ENCODE results near the gene CCS. TPM values are rescaled to one million over a fixed set of nuclear protein-coding genes. Genes with fewer than 3 reads are reported as not detected.

Gene CCS
- total RNA-seq, 1 donor from 2014 or later, result 79.8 TPM

DNA sequence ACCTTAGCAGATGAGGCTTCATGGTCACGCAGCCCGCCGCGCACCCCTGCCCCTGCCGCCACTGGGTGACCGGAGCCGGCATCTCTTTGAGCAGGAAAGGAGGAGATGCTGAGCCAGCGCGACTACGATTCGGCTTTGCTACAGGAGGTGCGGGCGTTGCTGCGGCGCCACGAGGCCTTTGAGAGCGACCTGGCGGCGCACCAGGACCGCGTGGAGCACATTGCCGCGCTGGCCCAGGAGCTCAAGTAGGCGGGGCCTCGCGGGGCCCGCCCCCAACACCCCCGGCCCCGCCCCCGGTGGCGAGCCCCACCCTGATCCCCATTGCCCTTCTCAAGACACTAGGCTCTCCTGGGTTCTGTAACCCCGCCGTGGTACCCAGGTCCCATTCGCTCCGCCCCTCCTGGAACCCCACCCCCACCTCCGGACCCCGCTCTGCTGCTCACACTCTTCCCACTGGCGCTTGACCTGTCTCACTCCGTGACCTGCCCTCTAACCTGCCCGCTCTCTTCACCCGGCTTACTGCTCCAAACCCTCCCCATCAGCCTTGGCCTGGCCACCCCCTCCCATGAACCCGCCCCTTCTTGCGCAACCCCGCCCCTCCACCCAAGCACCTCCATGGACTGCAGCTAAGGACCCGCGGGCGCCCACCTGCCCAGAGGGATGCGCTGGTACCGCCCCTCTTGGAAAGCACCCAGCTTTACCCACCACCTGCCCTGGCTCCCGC is 33.7 kb upstream of the CCS start:
- Mint-ChIP-seq H3K27ac (no peak overlapping the region), H3K4me1 (no peaks in the 10 kb centered on the region), H3K36me3 (no peaks in the 10 kb centered on the region), H3K9me3 (no peaks in the 10 kb centered on the region), H3K4me3 (no peak overlapping the region), H3K27me3 (ENCODE audit: low read depth) (peaks cover 1% of the 10 kb centered on the region)
- no peak for TF ChIP-seq CTCF (IDR thresholded peaks at IDR 0.05; ENCODE audit: unreplicated experiment)
- no peak for DNase-seq (ENCODE audit: low spot score in 2 of 2, unreplicated experiment in 2 of 2)

- H3K27ac Mint-ChIP-seq, result no peak overlapping the region
- peaks cover 1% of the 10 kb centered on the region for H3K27me3 Mint-ChIP-seq (ENCODE audit: low read depth)
- DNase-seq (ENCODE audit: low spot score in 2 of 2, unreplicated experiment in 2 of 2), result no peak
- H3K4me3 Mint-ChIP-seq, result no peak overlapping the region
- no peaks in the 10 kb centered on the region for H3K4me1 Mint-ChIP-seq
- H3K9me3 Mint-ChIP-seq, result no peaks in the 10 kb centered on the region
- no peak for TF ChIP-seq CTCF (IDR thresholded peaks at IDR 0.05; ENCODE audit: unreplicated experiment)
- no peaks in the 10 kb centered on the region for H3K36me3 Mint-ChIP-seq
Observed at GRCh38 chr11:66559866-66560676, 32.9 kb upstream of the CCS start.

- TF ChIP-seq CTCF (IDR thresholded peaks at IDR 0.05; ENCODE audit: unreplicated experiment), result no peak
- H3K4me1 Mint-ChIP-seq, result no peaks in the 10 kb centered on the region
- no peaks in the 10 kb centered on the region for H3K9me3 Mint-ChIP-seq
- peaks cover 1% of the 10 kb centered on the region for H3K27me3 Mint-ChIP-seq (ENCODE audit: low read depth)
- no peaks in the 10 kb centered on the region for H3K36me3 Mint-ChIP-seq
- no peak overlapping the region for H3K4me3 Mint-ChIP-seq
- DNase-seq (ENCODE audit: low spot score in 2 of 2, unreplicated experiment in 2 of 2), result no peak
- H3K27ac Mint-ChIP-seq, result no peak overlapping the region
Observed at GRCh38 chr11:66561178-66561974, 31.6 kb upstream of the CCS start.

- peaks cover 1% of the 10 kb centered on the region for H3K27me3 Mint-ChIP-seq (ENCODE audit: low read depth)
Observed at GRCh38 chr11:66561975-66562248, 31.1 kb upstream of the CCS start.

DNA sequence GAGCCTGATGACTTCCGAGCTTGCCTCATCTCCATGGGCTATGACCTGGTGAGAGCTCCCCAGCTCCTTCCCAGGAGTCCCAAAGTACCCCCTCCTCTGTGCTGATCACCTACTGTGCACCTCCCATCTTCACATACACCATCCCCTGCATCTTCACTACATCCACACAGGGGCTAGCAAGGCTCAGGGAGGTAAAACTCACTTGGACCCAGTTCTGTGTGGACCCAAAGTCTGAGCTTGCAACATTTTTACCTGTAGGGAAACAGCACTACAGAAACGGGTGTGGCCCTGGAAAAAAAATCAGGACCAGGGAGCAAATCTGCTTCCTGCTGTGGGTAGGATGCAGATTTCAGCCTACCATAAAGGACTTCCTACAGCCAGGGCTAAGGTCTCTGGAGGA is 30.7 kb upstream of the CCS start:
- no peaks in the 10 kb centered on the region for H3K9me3 Mint-ChIP-seq
- no peak overlapping the region for H3K4me3 Mint-ChIP-seq
- no peak overlapping the region for H3K27ac Mint-ChIP-seq
- no peaks in the 10 kb centered on the region for H3K4me1 Mint-ChIP-seq
- DNase-seq (ENCODE audit: low spot score in 2 of 2, unreplicated experiment in 2 of 2), result no peak
- TF ChIP-seq CTCF (IDR thresholded peaks at IDR 0.05; ENCODE audit: unreplicated experiment), result no peak
- H3K36me3 Mint-ChIP-seq, result no peaks in the 10 kb centered on the region
- peaks cover 1% of the 10 kb centered on the region for H3K27me3 Mint-ChIP-seq (ENCODE audit: low read depth)

More at GRCh38 chr11:66561975-66562248, 31.1 kb upstream of the CCS start:
- no peak overlapping the region for H3K4me3 Mint-ChIP-seq
- no peaks in the 10 kb centered on the region for H3K9me3 Mint-ChIP-seq
- DNase-seq (ENCODE audit: low spot score in 2 of 2, unreplicated experiment in 2 of 2), result no peak
- H3K36me3 Mint-ChIP-seq, result no peaks in the 10 kb centered on the region
- H3K4me1 Mint-ChIP-seq, result no peaks in the 10 kb centered on the region
- no peak overlapping the region for H3K27ac Mint-ChIP-seq
- TF ChIP-seq CTCF (IDR thresholded peaks at IDR 0.05; ENCODE audit: unreplicated experiment), result no peak
